ENCODE results near the gene CELF2.
"Not testable (repeated sequence)": the region's sequence is repeated elsewhere in the genome, so short reads cannot be mapped to it uniquely, and the experiment has no call there.

Gene CELF2

GRCh38 chr10:10992961-10993714 lies 24.5 kb upstream of the CELF2 start:
- DNase-seq (ENCODE audit: low spot score), result no peak
- ChIA-PET POLR2A (ENCODE audit: low non-redundant PET) (no interaction called here), CTCF (interaction anchor here (0.6 kb wide), 1 partner anchor 13 kb away, joined by 3 read pairs; no protein-coding TSS in a partner anchor)
- no peak for TF ChIP-seq CTCF (conservative IDR thresholded peaks at IDR 0.05; ENCODE audit: low read depth)
- H3K27ac ChIP-seq, result no peak overlapping the region

- POLR2A ChIA-PET (ENCODE audit: low non-redundant PET), result no interaction called here
- DNase-seq (ENCODE audit: low spot score), result no peak
- TF ChIP-seq CTCF (conservative IDR thresholded peaks at IDR 0.05; ENCODE audit: low read depth), result no peak
- H3K27ac ChIP-seq, result no peak overlapping the region
- CTCF ChIA-PET, result interaction anchor here (0.6 kb wide), 1 partner anchor 13 kb away, joined by 3 read pairs; no protein-coding TSS in a partner anchor
Observed at GRCh38 chr10:10993785-10994184, 23.9 kb upstream of the CELF2 start.

DNA sequence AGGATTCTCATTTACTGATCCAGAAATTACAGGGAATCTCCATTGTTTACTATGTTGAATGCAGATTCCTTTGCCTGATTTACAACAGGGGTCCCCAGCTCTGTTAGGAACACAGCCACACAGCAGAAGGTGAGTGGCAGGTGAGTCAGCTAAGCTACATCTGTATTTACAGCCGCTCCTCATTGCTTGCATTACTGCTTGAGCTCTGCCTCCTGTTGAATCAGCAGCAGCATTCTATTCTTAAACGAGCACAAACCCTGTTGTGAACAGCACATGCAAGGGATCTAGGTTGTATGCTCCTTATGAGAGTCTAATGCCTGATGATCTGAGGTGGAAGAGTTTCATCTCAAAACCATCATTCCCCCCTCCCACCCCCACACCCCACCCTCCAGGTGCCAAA lies 23.3 kb upstream of the CELF2 start:
- DNase-seq (ENCODE audit: low spot score), result no peak
- POLR2A ChIA-PET (ENCODE audit: low non-redundant PET), result no interaction called here
- no peak for TF ChIP-seq CTCF (conservative IDR thresholded peaks at IDR 0.05; ENCODE audit: low read depth)
- no peak overlapping the region for H3K27ac ChIP-seq
- CTCF ChIA-PET, result no interaction called here

- no peak overlapping the region for H3K27ac ChIP-seq
- DNase-seq (ENCODE audit: low spot score), result no peak
- TF ChIP-seq CTCF (conservative IDR thresholded peaks at IDR 0.05; ENCODE audit: low read depth), result no peak
- ChIA-PET POLR2A (ENCODE audit: low non-redundant PET) (no interaction called here), CTCF (interaction anchor here (0.6 kb wide), 1 partner anchor 114 kb away, joined by 4 read pairs; no protein-coding TSS in a partner anchor)
Observed at GRCh38 chr10:10995120-10995519, 22.6 kb upstream of the CELF2 start.

- POLR2A ChIA-PET (ENCODE audit: low non-redundant PET), result no interaction called here
- no peak for TF ChIP-seq CTCF (conservative IDR thresholded peaks at IDR 0.05; ENCODE audit: low read depth)
- CTCF ChIA-PET, result no interaction called here
- DNase-seq (ENCODE audit: low spot score), result no peak
- no peak overlapping the region for H3K27ac ChIP-seq
Observed at GRCh38 chr10:10996966-10997620, 20.6 kb upstream of the CELF2 start.

- DNase-seq (ENCODE audit: low spot score); POLR2A ChIA-PET (ENCODE audit: low non-redundant PET); CTCF ChIA-PET; H3K27ac ChIP-seq: not testable (repeated sequence)
Observed at GRCh38 chr10:10999501-10999900, 18.2 kb upstream of the CELF2 start.

GRCh38 chr10:11002485-11002884 lies 15.2 kb upstream of the CELF2 start:
- ChIA-PET CTCF (interaction anchor here (0.6 kb wide), 1 partner anchor 1682 kb away, joined by 4 read pairs; no protein-coding TSS in a partner anchor), POLR2A (ENCODE audit: low non-redundant PET) (no interaction called here)
- no peak overlapping the region for H3K27ac ChIP-seq
- DNase-seq (ENCODE audit: low spot score), result no peak
- TF ChIP-seq CTCF (conservative IDR thresholded peaks at IDR 0.05; ENCODE audit: low read depth), result no peak

Data from RWPE1 (cell line).